Duodenal mucosa (tissue), 2 donors: ENCODE results near the gene SPATA18.
"Not testable (repeated sequence)": the region's sequence is repeated elsewhere in the genome, so short reads cannot be mapped to it uniquely, and the experiment has no call there.

Experiments used
- H3K27ac ChIP-seq: one replicate; pipeline ENCODE4 v1.7.0; 2013; ENCODE audit warnings: low read depth, low read length
- H3K27me3 ChIP-seq, 2 donors: one replicate each; pipeline ENCODE4 v1.7.0; 2013; ENCODE audit warnings: low read length in 2 of 2, control low read depth in 1 of 2; ENCODE audit not compliant: insufficient read depth in 2 of 2, control insufficient read depth in 1 of 2
- H3K36me3 ChIP-seq, 2 donors: one replicate each; pipeline ENCODE4 v1.7.0; 2013; ENCODE audit warnings: low read length in 2 of 2, control low read depth in 1 of 2; ENCODE audit not compliant: insufficient read depth in 2 of 2, control insufficient read depth in 1 of 2
- H3K4me1 ChIP-seq, 2 donors: one replicate each; pipeline ENCODE4 v1.7.0; 2013; ENCODE audit warnings: low read length in 2 of 2, control low read depth in 1 of 2; ENCODE audit not compliant: insufficient read depth in 2 of 2, control insufficient read depth in 1 of 2
- H3K4me3 ChIP-seq, 2 donors: one replicate each; pipeline ENCODE4 v1.7.0; 2013; ENCODE audit warnings: low read length in 2 of 2, low read depth in 1 of 2
- H3K9ac ChIP-seq, 2 donors: one replicate each; pipeline ENCODE4 v1.7.0; 2013; ENCODE audit warnings: low read length in 2 of 2, low read depth in 1 of 2
- H3K9me3 ChIP-seq, 2 donors: one replicate each; pipeline ENCODE4 v1.7.0; 2013; ENCODE audit warnings: low read length in 2 of 2, control low read depth in 1 of 2; ENCODE audit not compliant: control insufficient read depth in 1 of 2

SPATA18 gene

DNA sequence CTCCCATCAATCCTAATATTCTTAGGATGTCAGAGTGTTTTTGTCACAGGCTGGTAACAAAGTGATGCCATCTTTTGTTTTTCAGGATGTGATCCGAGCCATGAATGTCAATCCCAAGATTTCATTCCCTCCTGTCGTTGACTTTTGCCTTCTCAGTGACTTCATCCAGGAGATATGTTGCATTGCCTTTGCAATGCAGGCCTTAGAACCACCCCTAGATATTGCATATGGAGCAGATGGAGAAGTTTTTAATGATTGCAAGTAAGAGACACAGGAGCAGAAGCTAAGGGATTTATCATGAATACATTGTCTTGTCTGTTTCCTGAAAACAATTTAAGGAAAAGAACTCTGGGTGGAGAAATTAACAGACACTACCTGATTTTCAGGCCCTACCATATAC, 28.6 kb downstream of the SPATA18 start:
- no peaks in the 10 kb centered on the region for H3K27me3 ChIP-seq
- no peak overlapping the region for H3K27ac ChIP-seq
- H3K36me3 ChIP-seq = no peaks in the 10 kb centered on the region
- H3K4me3 ChIP-seq = no peak overlapping the region
- no peaks in the 10 kb centered on the region for H3K9me3 ChIP-seq
- no peaks in the 10 kb centered on the region for H3K4me1 ChIP-seq
- H3K9ac ChIP-seq = no peak overlapping the region

GRCh38 chr4:52081216-52081615, 30.1 kb downstream of the SPATA18 start:
- Histone ChIP-seq H3K9me3 (no peaks in the 10 kb centered on the region), H3K9ac (no peak overlapping the region), H3K27me3 (no peaks in the 10 kb centered on the region), H3K4me1 (no peaks in the 10 kb centered on the region), H3K4me3 (no peak overlapping the region), H3K27ac (no peak overlapping the region), H3K36me3 (no peaks in the 10 kb centered on the region)

- not testable (repeated sequence) for H3K4me3 ChIP-seq, H3K9me3 ChIP-seq, H3K9ac ChIP-seq, H3K27me3 ChIP-seq, H3K4me1 ChIP-seq, H3K36me3 ChIP-seq, H3K27ac ChIP-seq
These were observed 35.3 kb downstream of the SPATA18 start for GRCh38 chr4:52086425-52086824.

DNA sequence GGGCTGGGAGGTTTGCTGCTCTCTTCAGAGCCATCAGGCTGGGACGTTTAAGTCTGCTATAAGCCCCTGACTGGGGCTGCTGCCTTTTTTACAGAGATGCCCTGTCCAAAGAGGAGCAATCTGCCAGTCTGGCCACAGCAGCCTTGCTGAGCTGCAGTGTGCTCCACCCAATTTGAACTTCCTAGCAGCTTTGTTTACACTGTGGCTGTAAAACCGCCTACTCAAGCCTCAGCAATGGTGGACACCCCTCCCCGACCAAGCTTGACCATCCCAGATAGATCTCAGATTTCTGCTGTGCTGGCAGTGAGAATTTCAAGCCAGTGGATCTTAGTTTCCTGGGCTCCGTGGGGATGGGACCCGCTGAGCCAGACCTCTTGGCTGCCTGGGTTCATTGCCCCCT, 40.7 kb downstream of the SPATA18 start:
- Histone ChIP-seq H3K4me1 (no peaks in the 10 kb centered on the region), H3K36me3 (no peaks in the 10 kb centered on the region), H3K27me3 (no peaks in the 10 kb centered on the region), H3K4me3 (no peak overlapping the region), H3K27ac (no peak overlapping the region), H3K9ac (no peak overlapping the region), H3K9me3 (no peaks in the 10 kb centered on the region)

- no peak overlapping the region for H3K9ac ChIP-seq
- no peak overlapping the region for H3K27ac ChIP-seq
- H3K36me3 ChIP-seq = no peaks in the 10 kb centered on the region
- H3K27me3 ChIP-seq = no peaks in the 10 kb centered on the region
- no peak overlapping the region for H3K4me3 ChIP-seq
- H3K4me1 ChIP-seq = no peaks in the 10 kb centered on the region
- H3K9me3 ChIP-seq = no peaks in the 10 kb centered on the region
These were observed 42.4 kb downstream of the SPATA18 start for GRCh38 chr4:52093466-52093865.

- Histone ChIP-seq H3K27ac (no peak overlapping the region), H3K27me3 (no peaks in the 10 kb centered on the region), H3K36me3 (no peaks in the 10 kb centered on the region), H3K9me3 (no peaks in the 10 kb centered on the region), H3K9ac (no peak overlapping the region), H3K4me1 (no peaks in the 10 kb centered on the region), H3K4me3 (no peak overlapping the region)
These were observed 43.5 kb downstream of the SPATA18 start for GRCh38 chr4:52094376-52095145.

DNA sequence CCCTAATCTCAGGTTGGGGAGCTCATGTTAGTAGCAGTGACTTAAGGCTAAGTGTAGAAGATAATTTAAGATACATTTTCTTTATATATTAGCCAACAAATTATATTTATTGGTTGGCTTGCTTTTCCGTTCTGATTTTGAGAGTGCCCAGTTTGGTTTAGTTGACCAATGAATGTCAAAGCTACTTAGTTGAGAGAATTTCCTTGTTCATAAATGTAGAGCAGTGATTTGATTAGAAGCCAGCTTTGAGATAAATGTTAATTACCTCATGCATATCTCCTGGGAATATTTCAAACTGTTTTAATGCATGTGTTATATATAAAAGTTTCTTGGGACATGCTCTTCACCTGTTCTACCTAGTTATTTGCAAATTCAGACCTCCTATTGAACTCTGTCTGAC, 44.3 kb downstream of the SPATA18 start:
- no peaks in the 10 kb centered on the region for H3K4me1 ChIP-seq
- H3K36me3 ChIP-seq = no peaks in the 10 kb centered on the region
- no peaks in the 10 kb centered on the region for H3K27me3 ChIP-seq
- no peak overlapping the region for H3K27ac ChIP-seq
- H3K9ac ChIP-seq = no peak overlapping the region
- no peak overlapping the region for H3K4me3 ChIP-seq
- no peaks in the 10 kb centered on the region for H3K9me3 ChIP-seq

- Histone ChIP-seq H3K36me3 (no peaks in the 10 kb centered on the region), H3K9me3 (no peaks in the 10 kb centered on the region), H3K9ac (no peak overlapping the region), H3K27me3 (no peaks in the 10 kb centered on the region), H3K4me3 (no peak overlapping the region), H3K27ac (no peak overlapping the region), H3K4me1 (no peaks in the 10 kb centered on the region)
These were observed 44.9 kb downstream of the SPATA18 start for GRCh38 chr4:52096048-52096447.

GRCh38 chr4:52098618-52099017, 47.5 kb downstream of the SPATA18 start:
- Histone ChIP-seq H3K27ac (no peak overlapping the region), H3K4me3 (no peak overlapping the region), H3K27me3 (no peaks in the 10 kb centered on the region), H3K9me3 (no peaks in the 10 kb centered on the region), H3K9ac (no peak overlapping the region), H3K4me1 (no peaks in the 10 kb centered on the region), H3K36me3 (no peaks in the 10 kb centered on the region)

DNA sequence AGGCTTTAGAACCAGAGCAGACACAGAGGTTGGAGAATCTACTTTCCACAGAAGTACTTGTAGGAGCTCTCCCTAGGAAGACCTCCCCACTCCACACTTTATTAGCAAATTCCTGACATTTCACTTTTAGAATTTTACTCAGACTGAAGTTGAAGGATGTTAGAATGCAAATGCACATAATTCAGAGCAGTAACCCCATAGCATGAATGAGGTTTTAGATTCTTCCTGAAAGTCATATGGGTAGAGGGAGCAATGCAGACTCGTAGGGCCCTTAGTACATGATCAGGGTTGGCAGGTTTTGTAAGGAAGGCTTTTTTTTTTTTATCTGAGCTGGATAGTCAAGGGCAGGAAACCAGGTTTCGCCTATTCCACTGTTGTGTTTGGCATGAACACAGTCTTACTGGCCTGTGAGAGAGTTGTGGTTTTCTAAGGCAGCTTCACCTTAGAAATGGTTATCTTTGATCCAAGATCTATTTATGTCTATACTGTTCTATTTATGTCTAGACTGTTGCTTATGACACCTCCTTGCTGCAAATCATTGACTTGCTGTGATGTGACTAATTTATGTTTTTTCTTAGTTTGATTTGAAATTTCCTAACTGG, 48.9 kb downstream of the SPATA18 start:
- Histone ChIP-seq H3K27ac (no peak overlapping the region), H3K9me3 (no peaks in the 10 kb centered on the region), H3K36me3 (no peaks in the 10 kb centered on the region), H3K9ac (no peak overlapping the region), H3K4me1 (no peaks in the 10 kb centered on the region), H3K4me3 (no peak overlapping the region), H3K27me3 (no peaks in the 10 kb centered on the region)
